ENCODE measurements around the gene CFAP107. TPM values are rescaled to one million over a fixed set of nuclear protein-coding genes. Genes with fewer than 3 reads are reported as not detected.

Gene CFAP107
- polyA plus RNA-seq, 1 donor from 2014 or later, result not detected

DNA sequence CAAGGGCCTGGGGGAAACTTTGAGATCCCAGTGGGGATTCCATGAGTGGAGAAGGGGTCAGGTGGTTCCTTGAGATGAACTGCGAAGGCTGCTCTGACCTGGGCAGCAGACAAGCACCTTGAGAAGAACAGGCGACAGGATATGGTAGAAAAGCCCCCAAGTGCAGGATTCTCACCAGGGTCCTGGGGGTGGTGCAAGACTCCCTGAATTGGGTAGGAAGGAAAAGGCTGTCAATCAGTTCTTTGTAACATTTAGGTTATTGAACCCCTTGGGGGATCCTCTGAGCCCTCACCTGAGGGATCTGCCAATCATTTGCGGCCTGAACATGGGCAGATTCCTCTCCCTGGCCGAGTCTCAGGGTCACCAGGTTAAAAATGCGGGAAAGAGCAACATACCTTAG, 25.2 kb downstream of the CFAP107 start:
- H3K4me3 ChIP-seq (ENCODE audit: low read length), result no peak overlapping the region
- no peak overlapping the region for H3K27ac ChIP-seq (ENCODE audit: low read length)
- no peak overlapping the region for H3K9ac ChIP-seq (ENCODE audit: low read length)
- H3K27me3 ChIP-seq (ENCODE audit: insufficient read depth, low read depth, low read length), result no peaks in the 10 kb centered on the region
- no peaks in the 10 kb centered on the region for H3K9me3 ChIP-seq (ENCODE audit: low read length)
- TF ChIP-seq POLR2AphosphoS5 (IDR thresholded peaks at IDR 0.05), result no peak
- TF ChIP-seq EZH2 (IDR thresholded peaks at IDR 0.05; ENCODE audit: borderline replicate concordance, insufficient read depth, low read length, poor library complexity, severe bottlenecking), result no peak
- TF ChIP-seq, protein P1, sequence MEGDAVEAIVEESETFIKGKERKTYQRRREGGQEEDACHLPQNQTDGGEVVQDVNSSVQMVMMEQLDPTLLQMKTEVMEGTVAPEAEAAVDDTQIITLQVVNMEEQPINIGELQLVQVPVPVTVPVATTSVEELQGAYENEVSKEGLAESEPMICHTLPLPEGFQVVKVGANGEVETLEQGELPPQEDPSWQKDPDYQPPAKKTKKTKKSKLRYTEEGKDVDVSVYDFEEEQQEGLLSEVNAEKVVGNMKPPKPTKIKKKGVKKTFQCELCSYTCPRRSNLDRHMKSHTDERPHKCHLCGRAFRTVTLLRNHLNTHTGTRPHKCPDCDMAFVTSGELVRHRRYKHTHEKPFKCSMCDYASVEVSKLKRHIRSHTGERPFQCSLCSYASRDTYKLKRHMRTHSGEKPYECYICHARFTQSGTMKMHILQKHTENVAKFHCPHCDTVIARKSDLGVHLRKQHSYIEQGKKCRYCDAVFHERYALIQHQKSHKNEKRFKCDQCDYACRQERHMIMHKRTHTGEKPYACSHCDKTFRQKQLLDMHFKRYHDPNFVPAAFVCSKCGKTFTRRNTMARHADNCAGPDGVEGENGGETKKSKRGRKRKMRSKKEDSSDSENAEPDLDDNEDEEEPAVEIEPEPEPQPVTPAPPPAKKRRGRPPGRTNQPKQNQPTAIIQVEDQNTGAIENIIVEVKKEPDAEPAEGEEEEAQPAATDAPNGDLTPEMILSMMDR (IDR thresholded peaks at IDR 0.05; ENCODE audit: poor library complexity, severe bottlenecking), result no peak
- no peak for TF ChIP-seq TAF1 (IDR thresholded peaks at IDR 0.05; ENCODE audit: low read depth)
- TF ChIP-seq EP300 (conservative IDR thresholded peaks at IDR 0.05; ENCODE audit: poor library complexity, severe bottlenecking), result no peak
- TF ChIP-seq SMC3 (conservative IDR thresholded peaks at IDR 0.05; ENCODE audit: poor library complexity), result no peak
- TF ChIP-seq MXI1 (conservative IDR thresholded peaks at IDR 0.05; ENCODE audit: poor library complexity, severe bottlenecking), result no peak
- TF ChIP-seq, protein P2, sequence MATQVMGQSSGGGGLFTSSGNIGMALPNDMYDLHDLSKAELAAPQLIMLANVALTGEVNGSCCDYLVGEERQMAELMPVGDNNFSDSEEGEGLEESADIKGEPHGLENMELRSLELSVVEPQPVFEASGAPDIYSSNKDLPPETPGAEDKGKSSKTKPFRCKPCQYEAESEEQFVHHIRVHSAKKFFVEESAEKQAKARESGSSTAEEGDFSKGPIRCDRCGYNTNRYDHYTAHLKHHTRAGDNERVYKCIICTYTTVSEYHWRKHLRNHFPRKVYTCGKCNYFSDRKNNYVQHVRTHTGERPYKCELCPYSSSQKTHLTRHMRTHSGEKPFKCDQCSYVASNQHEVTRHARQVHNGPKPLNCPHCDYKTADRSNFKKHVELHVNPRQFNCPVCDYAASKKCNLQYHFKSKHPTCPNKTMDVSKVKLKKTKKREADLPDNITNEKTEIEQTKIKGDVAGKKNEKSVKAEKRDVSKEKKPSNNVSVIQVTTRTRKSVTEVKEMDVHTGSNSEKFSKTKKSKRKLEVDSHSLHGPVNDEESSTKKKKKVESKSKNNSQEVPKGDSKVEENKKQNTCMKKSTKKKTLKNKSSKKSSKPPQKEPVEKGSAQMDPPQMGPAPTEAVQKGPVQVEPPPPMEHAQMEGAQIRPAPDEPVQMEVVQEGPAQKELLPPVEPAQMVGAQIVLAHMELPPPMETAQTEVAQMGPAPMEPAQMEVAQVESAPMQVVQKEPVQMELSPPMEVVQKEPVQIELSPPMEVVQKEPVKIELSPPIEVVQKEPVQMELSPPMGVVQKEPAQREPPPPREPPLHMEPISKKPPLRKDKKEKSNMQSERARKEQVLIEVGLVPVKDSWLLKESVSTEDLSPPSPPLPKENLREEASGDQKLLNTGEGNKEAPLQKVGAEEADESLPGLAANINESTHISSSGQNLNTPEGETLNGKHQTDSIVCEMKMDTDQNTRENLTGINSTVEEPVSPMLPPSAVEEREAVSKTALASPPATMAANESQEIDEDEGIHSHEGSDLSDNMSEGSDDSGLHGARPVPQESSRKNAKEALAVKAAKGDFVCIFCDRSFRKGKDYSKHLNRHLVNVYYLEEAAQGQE (IDR thresholded peaks at IDR 0.05; ENCODE audit: borderline replicate concordance), result no peak
- TF ChIP-seq RAD21 (conservative IDR thresholded peaks at IDR 0.05), result no peak
- no peak overlapping the region for H2AFZ ChIP-seq (ENCODE audit: low read depth, low read length)
- H3K79me2 ChIP-seq (replicated peaks; ENCODE audit: insufficient read depth, low read length), result no peaks in the 10 kb centered on the region
- no peaks in the 10 kb centered on the region for H3K9me2 ChIP-seq (ENCODE audit: insufficient read depth, low read length)
- H4K20me1 ChIP-seq (ENCODE audit: insufficient read depth), result no peaks in the 10 kb centered on the region
- H3K36me3 ChIP-seq (ENCODE audit: insufficient read depth, low read length), result no peaks in the 10 kb centered on the region
- no peaks in the 10 kb centered on the region for H3F3A ChIP-seq (ENCODE audit: insufficient read depth, low read length, poor library complexity, severe bottlenecking)
- no peak overlapping the region for H3K4me2 ChIP-seq (ENCODE audit: low read length)

DNA sequence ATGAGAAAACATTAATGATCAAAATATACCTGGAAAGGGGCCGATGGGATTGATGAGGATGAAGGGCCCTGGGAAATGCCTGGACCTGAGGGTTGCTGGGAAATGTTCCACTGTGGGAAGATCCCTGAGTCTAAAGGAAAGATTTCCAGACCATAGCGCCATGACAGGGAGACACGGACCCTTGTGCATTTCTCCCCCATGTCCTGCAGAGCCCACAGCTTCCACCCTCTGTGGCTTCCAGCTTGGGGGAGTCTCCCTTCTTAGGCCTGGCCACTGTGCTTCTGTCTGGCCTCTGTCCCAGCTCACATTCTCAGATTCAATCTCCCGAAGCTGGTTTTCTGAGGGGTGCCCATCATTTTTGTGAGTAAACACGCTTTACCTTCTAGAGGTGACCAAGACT, 26.5 kb downstream of the CFAP107 start:
- H3F3A ChIP-seq (ENCODE audit: insufficient read depth, low read length, poor library complexity, severe bottlenecking), result no peaks in the 10 kb centered on the region
- no peak overlapping the region for H3K4me3 ChIP-seq (ENCODE audit: low read length)
- H2AFZ ChIP-seq (ENCODE audit: low read depth, low read length), result no peak overlapping the region
- H3K9me2 ChIP-seq (ENCODE audit: insufficient read depth, low read length), result no peaks in the 10 kb centered on the region
- no peaks in the 10 kb centered on the region for H4K20me1 ChIP-seq (ENCODE audit: insufficient read depth)
- H3K27me3 ChIP-seq (ENCODE audit: insufficient read depth, low read depth, low read length), result no peaks in the 10 kb centered on the region
- H3K9ac ChIP-seq (ENCODE audit: low read length), result no peak overlapping the region
- H3K9me3 ChIP-seq (ENCODE audit: low read length), result no peaks in the 10 kb centered on the region
- no peaks in the 10 kb centered on the region for H3K79me2 ChIP-seq (replicated peaks; ENCODE audit: insufficient read depth, low read length)
- H3K4me2 ChIP-seq (ENCODE audit: low read length), result no peak overlapping the region
- no peak overlapping the region for H3K27ac ChIP-seq (ENCODE audit: low read length)
- H3K36me3 ChIP-seq (ENCODE audit: insufficient read depth, low read length), result no peaks in the 10 kb centered on the region
- no peak for TF ChIP-seq POLR2AphosphoS5 (IDR thresholded peaks at IDR 0.05)
- TF ChIP-seq, protein P2 (IDR thresholded peaks at IDR 0.05; ENCODE audit: borderline replicate concordance), result no peak
- no peak for TF ChIP-seq EZH2 (IDR thresholded peaks at IDR 0.05; ENCODE audit: borderline replicate concordance, insufficient read depth, low read length, poor library complexity, severe bottlenecking)
- no peak for TF ChIP-seq RAD21 (conservative IDR thresholded peaks at IDR 0.05)
- TF ChIP-seq, protein P1 (IDR thresholded peaks at IDR 0.05; ENCODE audit: poor library complexity, severe bottlenecking), result no peak
- no peak for TF ChIP-seq EP300 (conservative IDR thresholded peaks at IDR 0.05; ENCODE audit: poor library complexity, severe bottlenecking)
- TF ChIP-seq SMC3 (conservative IDR thresholded peaks at IDR 0.05; ENCODE audit: poor library complexity), result no peak
- TF ChIP-seq MXI1 (conservative IDR thresholded peaks at IDR 0.05; ENCODE audit: poor library complexity, severe bottlenecking), result no peak
- no peak for TF ChIP-seq TAF1 (IDR thresholded peaks at IDR 0.05; ENCODE audit: low read depth)

All from neural cell (in vitro differentiated cells).